ENCODE measurements around the gene C5orf47.

The C5orf47 gene

GRCh38 chr5:173970878-173971650 is 17.9 kb upstream of the C5orf47 start:
- DNase-seq: peak; percentile 8

- DNase-seq: peak; percentile 75
Observed at GRCh38 chr5:173971681-173972345, 17.2 kb upstream of the C5orf47 start.

DNA sequence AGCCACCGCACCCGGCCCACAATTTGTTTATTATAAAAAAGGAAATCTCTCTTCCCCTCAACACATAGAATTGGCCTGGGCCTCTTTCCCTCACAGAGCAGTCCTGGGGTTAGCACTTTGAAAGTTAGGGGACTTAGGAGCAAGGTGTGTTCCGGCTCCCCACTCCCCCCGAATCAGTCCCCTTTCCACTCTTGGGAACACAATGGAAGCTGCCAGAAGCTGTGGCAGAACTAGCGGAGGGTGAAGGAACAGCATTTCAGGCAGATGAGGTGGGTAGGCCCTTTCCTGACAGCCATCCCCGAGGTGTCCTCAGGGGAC is 16.4 kb upstream of the C5orf47 start:
- DNase-seq: no peak

GRCh38 chr5:173972925-173973615 is 15.9 kb upstream of the C5orf47 start:
- peak; percentile 89 for DNase-seq

GRCh38 chr5:173973616-173973969 is 15.4 kb upstream of the C5orf47 start:
- DNase-seq: no peak

DNA sequence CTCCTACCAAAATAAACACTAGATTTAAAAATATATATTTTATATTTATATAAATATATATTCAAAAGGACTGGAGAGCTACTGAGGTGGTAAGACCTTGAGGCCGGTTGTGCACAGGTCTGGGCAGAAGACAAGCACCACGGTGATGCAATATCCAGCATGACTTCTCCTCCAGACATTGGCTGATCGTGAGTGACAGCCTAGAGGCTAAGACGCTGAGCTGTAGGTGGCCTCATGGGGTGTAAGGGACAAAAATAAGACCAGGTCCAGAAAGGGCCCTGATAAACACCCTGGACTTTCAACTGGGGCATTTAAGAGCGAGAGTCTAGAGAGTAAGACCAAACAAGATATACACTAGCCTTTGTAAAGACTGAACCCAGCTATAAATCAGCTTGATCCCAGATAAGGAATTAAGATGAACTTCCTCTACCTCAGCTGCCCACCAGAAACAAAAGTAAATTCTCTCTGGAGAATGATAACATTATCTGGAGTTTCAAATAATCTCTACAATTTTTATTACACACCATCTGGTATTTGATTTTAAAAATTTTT is 14.2 kb upstream of the C5orf47 start:
- DNase-seq: no peak

- no peak for DNase-seq
Observed at GRCh38 chr5:173981185-173981761, 7.7 kb upstream of the C5orf47 start.

- peak; percentile 31 for DNase-seq
Observed at GRCh38 chr5:173984218-173984617, 4.8 kb upstream of the C5orf47 start.

- DNase-seq: no peak
Observed at GRCh38 chr5:173989432-173990082, 587 bp downstream of the C5orf47 start.

DNA sequence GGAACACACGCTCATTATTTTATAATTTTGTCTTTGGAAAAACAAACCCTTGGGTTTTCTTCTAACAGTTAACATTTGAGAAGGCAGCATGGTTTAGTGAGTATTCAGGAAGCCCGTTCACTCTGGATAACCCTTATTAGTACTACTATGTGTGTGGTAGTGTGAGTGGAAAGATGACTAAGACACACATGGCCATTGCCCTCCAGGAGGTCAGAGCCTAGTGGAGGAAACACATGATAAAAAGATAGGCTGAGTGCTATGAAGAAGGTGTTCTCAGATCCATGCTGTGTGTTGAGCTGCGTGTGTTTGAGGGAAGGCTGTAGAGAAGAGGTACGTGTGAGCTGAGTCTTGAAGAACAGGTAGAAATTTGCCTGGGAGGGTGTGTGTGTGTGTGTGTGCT is 8.4 kb downstream of the C5orf47 start:
- no peak for DNase-seq

- no peak for DNase-seq
Observed at GRCh38 chr5:173998531-173998930, 9.6 kb downstream of the C5orf47 start.

GRCh38 chr5:174000076-174000475 is 11.1 kb downstream of the C5orf47 start:
- no peak for DNase-seq

- no peak for DNase-seq
Observed at GRCh38 chr5:174003795-174004194, 14.8 kb downstream of the C5orf47 start.

- no peak for DNase-seq
Observed at GRCh38 chr5:174008922-174009321, 20.0 kb downstream of the C5orf47 start.

DNA sequence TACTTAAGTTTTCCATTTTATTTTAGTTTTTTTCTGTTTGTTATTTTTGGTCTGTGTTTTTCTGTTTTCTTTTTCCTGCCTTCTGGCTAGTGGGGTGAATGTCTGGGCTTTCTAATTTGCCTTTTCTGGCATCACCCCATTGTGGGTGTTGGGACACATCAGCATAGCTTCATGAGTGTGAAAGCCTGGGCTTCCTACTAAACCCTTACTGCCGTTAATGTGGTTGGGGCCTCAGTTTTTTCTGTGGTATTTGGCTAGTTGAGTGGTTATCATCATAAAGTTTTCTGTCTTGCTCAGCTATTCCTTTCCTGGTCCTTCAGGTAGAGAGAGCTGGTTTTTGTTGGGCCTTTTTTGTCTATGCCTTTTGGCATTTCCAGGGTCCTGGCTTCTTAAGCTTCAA is 21.4 kb downstream of the C5orf47 start:
- DNase-seq: no peak

DNA sequence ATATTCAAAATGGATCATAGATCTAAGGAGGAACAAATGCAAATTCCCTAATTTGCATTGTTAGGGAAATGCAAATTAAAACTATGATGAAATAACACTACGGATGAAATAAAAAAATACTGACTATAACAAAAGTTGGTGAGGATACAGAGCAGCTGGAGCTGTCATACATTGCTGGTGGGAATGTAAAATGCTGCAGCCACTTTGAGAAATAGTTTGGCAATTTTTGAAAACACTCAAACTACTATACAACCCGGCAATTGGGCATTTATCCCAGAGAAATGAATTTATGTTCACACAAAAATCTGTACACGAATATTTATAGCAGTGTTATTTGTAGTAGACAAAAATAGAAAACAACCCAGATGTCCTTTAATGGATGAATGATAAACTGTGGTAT is 22.5 kb downstream of the C5orf47 start:
- no peak for DNase-seq

- DNase-seq: peak; percentile 76
Observed at GRCh38 chr5:174020069-174020927, 31.3 kb downstream of the C5orf47 start.

DNA sequence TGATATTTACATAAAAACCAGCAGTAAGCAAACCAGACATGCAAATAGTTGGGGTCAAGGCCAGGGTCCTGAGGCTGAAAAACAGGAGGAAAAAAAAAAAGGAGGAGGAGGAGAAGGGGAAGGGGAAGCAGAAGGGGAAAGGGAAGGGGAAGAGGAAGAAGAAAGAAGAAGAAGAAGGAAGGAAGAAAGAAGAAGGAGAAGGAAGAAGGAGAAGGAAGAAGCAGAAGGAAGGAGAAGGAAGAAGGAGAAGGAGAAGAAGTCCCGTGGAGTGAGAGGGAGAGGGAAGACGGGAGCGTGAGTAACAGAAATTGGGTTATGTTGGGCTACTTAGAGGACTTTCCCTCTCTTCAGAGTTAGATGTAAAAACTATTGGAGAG is 31.9 kb downstream of the C5orf47 start:
- no peak for DNase-seq

GRCh38 chr5:174022384-174023095 is 33.6 kb downstream of the C5orf47 start:
- no peak for DNase-seq

DNA sequence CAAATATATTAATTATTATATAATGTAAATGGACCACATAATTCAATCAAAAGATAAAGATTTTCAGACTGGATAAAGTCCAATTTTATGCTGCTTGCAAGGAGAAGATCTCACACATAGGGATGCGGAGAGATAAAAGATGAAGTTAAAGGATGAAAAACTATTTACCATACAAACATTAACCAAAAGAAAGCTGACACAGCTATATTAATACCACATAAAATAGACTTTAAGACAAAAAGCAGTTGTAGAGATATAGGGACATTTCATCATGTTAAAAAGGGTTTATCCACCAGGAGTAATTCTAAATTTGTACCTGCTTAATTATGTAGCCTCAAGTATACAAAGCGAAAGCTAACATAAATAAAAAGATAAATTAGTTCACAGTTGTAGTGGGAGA is 41.3 kb downstream of the C5orf47 start:
- DNase-seq: no peak

Data from hematopoietic multipotent progenitor cell treated with erythropoietin and hydrocortisone succinate and interleukin-3 and kit ligand, for 6 days (in vitro differentiated cells).